ENCODE measurements around the gene ZSWIM6. TPM values are rescaled to one million over a fixed set of nuclear protein-coding genes. Genes with fewer than 3 reads are reported as not detected.

The ZSWIM6 gene
- total RNA-seq, 1 experiment from 2014 or later, result 6.8 TPM

DNA sequence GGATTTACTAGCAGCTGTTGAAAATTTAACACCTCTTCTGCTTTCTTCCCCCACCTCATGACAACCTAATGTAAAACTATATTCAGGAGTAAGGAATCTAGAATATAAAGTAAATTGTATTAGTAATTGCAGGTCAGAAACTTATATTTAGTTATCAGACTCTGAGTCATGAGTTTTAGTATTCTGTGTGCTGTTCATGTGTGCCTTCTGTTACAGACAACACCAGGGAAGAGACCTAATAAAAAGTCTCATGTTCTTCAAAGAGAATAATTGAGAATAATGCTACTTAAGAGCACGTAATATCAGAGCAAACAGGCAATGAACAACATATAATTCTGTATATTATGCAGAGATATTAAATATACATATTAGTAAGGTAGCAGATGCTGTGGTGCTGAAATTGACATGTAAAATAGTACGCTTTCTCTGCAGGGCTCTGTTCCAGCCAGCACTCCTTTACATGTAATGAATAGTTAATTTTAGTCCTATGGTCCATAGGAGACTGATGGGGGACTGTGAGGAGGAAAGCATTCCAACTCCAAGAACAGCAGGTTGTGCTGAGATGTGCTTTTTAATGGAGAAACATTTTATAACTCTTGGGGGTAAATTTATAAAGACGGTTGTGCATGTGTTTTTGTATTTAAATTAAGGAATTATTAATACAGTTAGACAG is 106.4 kb downstream of the ZSWIM6 start:
- no peak for DNase-seq (ENCODE audit: low read depth)

GRCh38 chr5:61440086-61440485 is 108.0 kb downstream of the ZSWIM6 start:
- DNase-seq (ENCODE audit: low read depth), result no peak

- no peak for DNase-seq (ENCODE audit: low read depth)
Measured at GRCh38 chr5:61440596-61440995, 108.5 kb downstream of the ZSWIM6 start.

- DNase-seq (ENCODE audit: low read depth), result no peak
Measured at GRCh38 chr5:61441742-61442141, 109.7 kb downstream of the ZSWIM6 start.

DNA sequence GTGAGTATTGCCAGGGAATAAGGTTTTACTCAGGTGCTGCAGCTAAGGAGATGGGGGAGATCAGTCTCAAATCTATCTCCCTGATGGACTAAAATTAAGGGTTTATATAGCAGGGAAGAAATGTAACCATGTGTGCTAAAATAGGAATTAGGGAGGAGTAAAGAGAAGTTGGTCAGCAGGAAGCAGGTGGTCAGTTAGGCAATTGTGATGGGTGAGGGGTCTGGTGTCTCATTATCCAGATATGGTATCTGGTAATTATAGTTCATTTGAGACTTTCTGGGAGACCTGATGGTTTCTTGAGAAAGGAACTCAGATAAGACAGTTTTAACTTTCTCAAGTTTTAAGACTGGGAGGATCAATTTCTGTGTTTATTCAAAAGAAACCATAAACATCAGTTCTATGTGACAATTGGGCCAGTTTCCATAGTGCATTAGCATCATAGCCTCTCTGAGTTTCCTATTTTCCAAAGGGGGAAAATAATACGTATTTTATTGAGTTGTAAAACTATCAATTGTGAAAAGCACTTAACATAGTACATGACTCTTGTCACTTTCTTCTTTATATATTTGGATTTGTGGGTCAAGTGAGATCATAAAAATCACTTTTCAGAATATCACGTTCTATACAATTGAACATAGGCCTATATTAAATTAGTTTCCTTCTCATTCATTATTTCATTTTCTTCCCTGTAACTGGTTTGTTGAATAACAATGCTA is 115.9 kb downstream of the ZSWIM6 start:
- no peak for DNase-seq (ENCODE audit: low read depth)

DNA sequence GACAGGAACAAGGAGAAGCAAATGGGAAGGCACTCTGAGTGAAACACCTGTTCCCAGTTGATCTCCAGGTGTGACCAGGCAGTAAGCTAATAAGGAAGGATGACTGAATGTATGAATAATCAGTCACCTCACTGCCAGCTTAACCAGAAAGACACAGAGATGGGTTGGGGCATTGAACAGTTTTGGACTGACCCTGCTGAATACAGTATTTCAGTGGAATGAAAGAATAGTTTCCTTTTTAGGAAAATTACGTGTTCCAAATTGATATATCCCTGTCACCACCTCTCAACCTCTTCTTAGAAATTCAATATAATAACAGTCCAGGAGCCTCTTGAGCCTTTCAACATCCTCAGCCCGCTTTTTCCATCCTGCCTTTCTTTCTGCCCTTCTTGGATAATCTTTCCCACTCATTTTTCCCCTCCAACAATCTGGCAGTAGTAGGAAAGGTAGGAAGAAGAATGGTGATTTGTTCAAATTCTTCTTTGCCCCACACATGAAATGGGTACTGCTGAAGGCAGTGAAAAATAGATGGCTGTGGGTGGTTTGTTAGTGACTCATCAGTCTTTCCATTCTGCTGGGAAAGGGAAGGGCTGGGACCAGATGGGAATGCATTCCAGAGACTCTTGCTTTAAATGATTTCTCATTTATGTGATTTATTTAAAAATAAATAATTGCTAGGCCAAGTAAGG is 117.9 kb downstream of the ZSWIM6 start:
- peak; percentile 86 for DNase-seq (ENCODE audit: low read depth)

- peak; percentile 58 for DNase-seq (ENCODE audit: low read depth)
Measured at GRCh38 chr5:61450493-61451279, 118.6 kb downstream of the ZSWIM6 start.

DNA sequence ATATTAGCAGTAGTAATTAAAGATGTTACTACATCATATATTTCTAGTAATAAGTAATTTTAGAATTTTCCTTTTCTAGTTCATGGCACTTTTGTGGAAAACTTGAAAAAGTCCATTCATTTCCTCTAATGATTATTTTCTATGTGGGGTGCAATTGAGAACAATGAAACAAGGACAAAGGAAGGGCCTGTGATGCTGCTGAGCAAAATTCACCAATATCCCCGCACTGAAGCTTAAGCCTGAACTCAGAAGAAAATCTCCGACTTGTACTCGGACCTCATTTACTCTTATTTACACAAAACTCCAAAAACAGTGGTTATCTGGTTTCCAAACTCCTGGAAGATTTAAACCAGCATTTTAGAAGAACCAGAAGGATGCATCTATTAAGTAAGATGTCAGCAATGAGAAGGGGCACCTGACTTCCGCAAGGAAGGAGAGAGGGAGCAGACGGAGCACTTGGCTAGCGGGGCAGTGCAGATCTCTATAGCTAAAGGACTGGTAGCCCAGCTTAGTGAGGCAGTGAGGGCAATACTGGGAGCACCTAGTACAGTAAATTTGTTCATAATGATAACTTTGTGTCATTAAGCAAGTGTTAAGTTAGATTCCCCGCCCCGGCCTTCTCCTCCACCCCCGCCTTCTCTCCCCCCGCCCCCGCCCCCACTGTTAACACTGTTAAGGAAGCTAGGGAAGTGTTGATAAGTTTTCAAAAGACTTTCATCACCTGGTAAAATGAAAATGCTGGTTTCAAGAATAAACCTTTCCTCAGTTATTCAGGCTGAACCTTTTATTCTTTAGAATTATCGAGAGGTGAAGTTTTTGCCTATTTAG is 123.3 kb downstream of the ZSWIM6 start:
- no peak for DNase-seq (ENCODE audit: low read depth)

DNA sequence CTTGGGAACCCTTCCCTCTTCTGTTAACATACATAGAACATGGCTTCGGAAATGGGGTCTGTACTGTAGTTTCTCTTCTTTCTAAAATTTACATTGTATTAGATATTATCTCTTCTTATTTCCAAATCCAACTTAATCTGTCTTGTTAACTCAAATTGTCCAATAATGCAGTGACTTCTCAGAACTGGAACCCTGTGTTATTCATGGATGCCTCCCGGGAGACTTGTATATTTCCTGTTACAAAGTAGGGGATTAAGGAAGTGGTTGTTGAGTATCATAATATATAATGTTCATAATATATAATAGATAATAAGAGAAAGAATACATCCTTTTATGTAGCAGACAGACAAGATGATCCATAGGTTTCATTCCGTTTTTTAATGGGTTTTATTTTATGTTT is 128.4 kb downstream of the ZSWIM6 start:
- DNase-seq (ENCODE audit: low read depth), result no peak

DNA sequence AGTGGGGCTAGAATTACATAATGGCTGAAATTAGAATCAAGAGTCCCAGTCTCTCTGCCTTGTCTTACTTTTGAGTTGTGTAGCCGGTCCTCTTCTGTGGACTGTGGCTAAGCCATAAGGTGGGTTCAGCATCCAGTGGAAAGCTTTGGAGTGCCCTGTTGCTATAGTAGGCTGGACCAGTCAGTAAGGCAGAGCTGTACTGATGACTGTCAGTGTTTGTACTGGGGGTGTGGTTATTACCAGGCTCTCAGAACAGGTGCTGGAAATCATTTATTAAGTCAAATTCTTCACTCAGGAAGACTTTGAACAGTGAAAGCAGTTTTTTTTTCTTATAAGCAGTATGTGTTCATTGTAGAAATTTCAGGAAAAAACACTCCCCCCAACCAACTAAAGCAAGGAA is 129.4 kb downstream of the ZSWIM6 start:
- no peak for DNase-seq (ENCODE audit: low read depth)

DNA sequence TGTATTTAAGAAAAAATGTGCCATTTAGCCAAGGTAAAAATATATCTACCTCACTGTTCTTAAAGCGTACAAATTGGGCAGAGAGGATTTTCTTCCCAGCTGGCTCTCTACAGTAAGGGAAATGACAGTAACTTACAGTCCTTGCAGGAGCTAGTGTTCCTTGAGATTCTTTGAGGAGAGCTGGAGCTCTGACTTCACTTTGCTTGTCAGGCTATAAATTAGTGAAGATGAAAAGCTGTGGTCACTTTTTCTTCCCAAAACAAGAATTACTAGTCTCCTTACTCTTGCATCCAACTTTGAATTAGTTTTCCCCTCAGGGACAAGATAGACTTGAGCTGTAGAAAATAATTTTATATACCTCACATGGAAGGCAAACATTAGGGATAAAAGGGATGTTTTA is 129.9 kb downstream of the ZSWIM6 start:
- no peak for DNase-seq (ENCODE audit: low read depth)

GRCh38 chr5:61463596-61463995 is 131.5 kb downstream of the ZSWIM6 start:
- DNase-seq (ENCODE audit: low read depth), result no peak

GRCh38 chr5:61464512-61464911 is 132.5 kb downstream of the ZSWIM6 start:
- no peak for DNase-seq (ENCODE audit: low read depth)

- no peak for DNase-seq (ENCODE audit: low read depth)
Measured at GRCh38 chr5:61465066-61465465, 133.0 kb downstream of the ZSWIM6 start.

DNA sequence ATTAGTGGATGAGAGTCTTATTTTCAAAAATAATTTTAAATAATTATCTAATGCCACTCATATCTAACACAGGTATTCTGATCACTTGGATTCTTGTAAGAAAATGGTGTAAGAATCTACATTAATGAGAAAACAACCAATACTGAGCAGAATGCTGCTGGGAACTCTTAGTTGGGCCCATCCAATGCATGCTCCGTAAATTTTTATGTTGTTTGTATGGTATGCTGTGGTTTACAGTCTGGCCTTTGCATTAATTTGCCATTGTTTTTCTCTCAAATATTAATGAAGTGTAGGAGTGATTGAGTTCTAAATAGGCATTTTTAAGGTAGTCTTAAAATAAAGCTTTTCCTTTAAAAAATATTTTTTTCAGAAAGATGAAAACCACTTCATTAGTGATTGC is 133.4 kb downstream of the ZSWIM6 start:
- DNase-seq (ENCODE audit: low read depth), result no peak

- no peak for DNase-seq (ENCODE audit: low read depth)
Measured at GRCh38 chr5:61466017-61466416, 134.0 kb downstream of the ZSWIM6 start.

- peak; percentile 44 for DNase-seq (ENCODE audit: low read depth)
Measured at GRCh38 chr5:61467766-61468482, 135.9 kb downstream of the ZSWIM6 start.

- no peak for DNase-seq (ENCODE audit: low read depth)
Measured at GRCh38 chr5:61468483-61468865, 136.4 kb downstream of the ZSWIM6 start.

DNA sequence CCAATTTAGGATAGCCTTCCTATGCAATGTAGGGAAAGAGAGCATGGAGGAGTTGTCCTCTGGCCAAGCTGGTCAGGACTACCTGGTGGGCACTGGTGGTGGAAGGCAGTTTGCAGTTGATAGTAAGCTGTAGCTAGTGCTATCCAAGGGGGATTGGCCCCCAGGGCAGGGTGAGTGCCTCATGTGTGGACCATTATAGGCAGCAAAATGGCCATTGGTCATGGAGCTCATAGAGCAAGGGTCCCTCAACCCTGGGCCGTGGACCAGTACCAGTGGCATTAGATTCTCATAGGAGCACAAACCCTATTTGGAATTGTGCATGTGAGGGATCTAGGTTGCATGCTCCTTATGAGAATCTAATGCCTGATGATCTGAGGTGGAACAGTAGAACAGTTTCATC is 139.3 kb downstream of the ZSWIM6 start:
- no peak for DNase-seq (ENCODE audit: low read depth)
